Fibroblast of skin of left biceps (primary cell): ENCODE data around the gene FCSK.

Source experiments
- DNase-seq, 2 experiments: peaks; one replicate each; pipeline ENCODE4 v3.0.0-alpha.2; 2013; ENCODE audit warnings: low read depth in 2 of 2

FCSK gene

DNA sequence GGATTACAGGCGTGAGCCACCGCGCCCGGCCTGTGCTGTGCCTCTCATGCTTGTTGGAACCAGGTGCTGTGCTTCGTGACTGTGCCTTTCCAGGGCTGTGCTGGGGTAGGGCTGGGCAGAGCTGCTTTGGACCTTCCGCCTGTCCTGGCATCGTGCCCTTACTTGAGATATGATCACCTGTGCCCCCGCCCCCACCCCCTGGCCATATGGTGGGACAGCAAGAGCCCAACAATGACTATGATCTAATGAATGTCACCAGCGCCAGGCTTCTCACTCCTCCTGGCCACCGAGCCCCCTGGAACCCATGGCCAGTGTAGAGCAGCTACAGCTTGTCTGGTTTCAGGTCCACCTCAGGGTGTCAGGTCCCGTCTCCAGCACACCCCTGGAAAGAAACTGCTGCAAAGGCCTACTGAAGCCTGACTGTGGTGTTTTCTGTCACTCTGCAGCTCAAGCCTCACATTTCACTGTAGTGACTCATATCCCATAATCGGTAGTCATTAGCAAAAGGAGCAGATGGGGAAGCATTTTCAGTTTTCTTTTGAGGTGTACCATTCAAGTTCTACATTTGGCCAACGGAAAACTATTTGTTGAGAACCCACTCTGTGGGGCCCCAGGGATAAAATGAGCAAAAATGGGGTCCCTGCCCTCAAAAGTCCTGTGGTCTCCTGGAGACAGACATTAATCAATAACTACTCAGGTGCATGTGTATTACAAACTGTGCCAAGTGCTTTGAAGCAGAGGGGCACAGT is 22.1 kb downstream of the FCSK start:
- peak; percentile 36 to 47 for DNase-seq

DNA sequence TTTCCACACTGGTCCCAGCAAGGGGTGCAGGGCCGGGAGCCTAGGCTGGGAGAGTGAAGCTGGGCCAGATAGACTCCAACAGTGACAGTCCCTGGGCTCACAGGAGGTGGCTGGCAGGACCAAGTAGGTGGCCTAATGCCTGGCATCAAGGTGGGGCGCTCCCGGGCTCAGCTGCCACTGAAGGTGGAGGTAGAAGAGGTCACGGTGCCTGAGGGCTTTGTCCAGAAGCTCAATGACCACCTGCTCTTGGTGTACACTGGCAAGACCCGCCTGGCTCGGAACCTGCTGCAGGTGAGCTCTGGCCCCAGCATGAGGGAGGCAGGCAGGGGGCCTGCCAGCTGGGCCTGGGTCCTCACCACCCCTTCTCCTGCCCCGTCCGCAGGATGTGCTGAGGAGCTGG is 23.8 kb downstream of the FCSK start:
- DNase-seq = no peak

DNA sequence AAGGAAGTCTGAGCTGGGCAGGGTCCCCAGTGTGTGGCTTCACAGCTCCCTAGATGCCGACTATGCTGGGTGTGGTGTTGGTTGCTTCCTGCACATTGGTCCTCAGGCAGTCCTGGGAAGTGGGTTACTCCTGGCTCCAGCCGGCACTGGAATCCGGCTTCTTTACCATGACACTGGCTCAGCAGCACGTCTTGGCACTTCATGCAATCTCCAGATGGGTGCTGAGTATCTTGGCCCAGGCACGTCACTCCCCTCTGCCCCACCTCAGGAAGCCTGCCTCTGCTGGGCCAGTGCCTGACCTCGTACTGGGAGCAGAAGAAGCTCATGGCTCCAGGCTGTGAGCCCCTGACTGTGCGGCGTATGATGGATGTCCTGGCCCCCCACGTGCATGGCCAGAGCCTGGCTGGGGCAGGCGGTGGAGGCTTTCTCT is 24.5 kb downstream of the FCSK start:
- DNase-seq = no peak

DNA sequence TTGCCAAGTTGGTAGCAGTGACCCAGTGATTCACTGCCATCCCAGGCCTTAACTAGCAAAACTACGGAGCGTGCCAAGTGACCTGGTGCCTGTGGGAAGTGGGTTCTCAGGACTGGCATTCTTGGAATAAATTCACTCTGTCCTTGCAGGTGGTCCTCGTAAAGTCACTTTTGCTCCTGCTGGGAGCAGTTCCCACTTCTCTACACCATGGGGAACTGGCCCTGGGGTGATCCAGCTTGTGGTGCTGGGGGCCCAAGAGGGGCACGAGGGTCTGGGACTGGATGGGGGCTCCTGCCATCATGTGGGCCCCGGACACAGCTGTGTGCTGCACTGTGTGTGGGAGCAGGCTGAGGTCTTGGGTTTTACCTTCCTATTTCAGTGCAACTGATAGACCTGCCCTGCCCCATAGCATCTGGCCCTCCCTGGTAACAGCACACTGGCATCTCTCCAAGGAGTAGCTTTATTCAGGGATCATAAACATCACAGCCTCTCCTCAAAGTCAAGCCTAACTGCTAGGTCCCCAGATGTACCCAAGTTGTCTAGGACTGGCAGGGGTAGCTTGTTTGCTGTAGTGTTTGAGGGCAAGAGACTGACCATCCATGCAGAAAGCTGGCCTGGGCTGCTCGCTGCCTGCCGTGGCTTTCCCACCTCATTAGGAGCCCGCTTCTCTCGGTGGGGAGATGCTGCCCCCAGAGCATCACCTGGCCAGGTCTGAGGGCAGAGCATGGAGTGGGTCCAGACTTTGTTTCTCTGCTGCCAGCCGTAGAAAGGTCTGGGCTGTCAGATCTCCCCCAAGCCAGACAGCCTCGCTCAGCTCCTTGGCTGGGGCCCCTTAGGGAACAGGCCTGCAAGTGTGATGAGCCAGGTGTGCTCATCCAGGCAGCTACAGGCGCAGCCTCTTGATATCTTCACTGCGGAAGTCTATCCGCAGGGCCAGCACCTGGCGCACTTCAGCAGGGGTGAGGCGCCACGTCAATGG is 26.0 kb downstream of the FCSK start:
- no peak for DNase-seq

DNA sequence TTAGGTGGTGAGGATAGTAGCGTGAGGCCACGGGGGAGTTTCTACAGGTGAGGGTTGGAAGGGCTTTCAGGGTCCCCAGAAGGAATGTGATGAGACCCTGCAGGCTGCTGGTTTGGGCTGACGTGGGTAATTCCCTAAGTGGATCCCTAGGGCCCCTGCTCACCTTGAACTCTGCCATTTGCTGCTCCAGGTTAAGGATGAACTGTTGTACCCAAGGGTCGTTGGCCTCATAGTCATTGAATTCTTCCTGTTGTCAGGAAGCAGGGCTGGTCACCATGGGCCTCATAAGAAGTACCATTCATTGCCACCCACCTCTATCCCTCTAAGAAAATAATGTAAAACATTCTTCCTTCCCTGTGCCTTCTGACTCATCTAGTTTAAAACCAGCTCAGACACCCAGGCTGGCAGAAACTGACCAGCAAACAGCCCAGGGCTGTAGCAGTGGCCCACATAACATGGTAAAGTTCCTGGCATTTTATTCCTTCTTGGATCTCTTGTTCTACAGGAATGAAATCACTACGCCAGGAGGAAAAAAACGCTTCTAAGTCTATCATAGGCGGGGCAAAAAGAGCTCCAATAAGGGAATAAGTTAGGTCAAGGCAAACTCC is 27.6 kb downstream of the FCSK start:
- no peak for DNase-seq

DNA sequence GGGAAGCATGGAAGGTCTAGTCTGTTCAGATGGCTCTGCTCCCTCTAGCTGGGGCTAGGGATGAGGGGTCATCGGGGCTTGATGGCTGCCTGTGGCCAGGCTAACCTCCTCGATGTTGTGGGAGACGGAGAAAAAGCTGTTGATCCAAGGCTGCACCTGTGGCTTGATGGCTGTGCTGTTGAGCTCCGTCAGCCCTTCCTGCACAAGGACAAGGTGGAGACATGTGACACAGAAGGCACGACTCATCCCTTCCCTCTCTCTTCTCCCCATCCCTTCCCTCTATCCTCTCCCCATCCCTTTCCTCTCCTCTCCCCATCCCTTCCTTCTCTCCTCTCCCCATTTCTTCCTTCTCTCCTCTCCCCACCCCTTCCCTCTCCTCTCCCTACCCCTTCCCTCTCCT is 28.2 kb downstream of the FCSK start:
- no peak for DNase-seq

DNA sequence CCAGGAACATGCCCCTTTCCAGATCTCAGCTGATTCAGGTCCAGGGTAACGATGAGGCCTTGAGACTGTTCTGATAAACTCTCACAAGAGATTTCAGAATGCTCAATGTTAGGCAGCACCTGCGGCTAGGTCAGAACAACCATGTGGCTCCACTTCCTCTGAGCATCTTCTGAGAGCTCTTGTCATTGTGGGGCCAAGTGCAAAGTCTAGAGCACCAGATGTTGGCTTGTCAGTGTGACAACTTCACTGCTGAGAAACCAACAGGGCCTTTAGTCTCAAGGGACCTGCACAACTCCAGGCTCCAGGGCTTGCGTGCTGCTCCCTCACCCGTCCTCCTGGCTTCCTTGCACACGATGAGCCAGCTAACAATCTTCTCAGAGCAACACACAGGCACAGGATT is 29.0 kb downstream of the FCSK start:
- no peak for DNase-seq

DNA sequence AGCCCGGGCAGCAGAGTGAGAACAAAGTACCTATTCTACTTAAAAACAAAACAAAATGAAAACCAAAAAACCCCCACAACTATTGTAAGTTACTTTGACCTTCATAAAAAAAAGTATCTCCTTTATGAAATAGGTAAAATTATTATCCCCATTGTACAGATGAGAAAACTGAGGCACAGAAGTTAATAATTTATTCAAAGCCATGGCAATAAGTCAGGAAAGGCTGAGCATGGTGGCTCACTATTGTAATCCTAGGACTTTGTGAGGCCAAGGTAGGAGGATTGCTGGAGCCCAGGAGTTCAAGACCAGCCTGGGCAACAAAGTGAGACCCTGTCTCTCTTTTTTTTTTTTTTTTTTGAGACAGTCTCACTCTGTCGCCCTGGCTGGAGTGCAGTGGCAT is 30.5 kb downstream of the FCSK start:
- no peak for DNase-seq

DNA sequence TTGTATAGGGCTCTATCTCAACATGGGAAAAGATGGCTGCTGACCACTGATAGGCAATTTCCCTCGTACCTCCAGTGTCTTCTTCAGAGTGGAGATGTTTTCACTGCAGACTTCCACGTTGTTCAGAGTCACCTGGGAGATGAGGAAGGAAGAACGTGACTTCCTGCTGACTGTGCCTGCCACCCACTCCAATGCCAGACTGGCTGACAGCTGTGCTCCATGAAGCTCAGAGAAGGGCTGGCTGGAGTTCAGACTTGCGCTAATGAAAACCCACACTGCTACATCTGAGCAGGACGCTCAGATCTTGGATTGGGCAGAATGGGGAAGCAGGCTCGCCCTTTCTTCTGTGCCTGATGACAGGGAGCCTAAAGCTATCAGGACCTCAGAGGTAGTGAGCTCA is 35.9 kb downstream of the FCSK start:
- DNase-seq = no peak

DNA sequence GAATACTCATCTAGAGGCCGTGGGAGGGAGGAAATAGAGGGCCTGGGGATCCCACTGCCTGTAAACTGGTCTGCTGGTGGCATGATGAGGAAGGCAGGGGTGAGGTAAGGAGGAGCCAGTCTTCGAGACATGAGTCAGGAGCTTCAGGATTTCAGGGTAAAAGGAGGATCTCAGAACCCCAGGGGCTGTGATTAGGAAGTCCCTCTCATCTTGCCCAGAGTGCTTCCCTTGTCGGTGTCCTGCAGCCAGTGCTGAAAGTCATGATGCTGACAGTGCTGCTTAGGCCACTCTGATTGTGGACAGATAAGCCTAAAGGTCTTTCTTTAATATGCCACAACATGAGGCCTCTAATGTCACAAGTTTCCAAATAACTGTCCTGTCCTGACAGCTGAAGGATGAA is 39.4 kb downstream of the FCSK start:
- no peak for DNase-seq

DNA sequence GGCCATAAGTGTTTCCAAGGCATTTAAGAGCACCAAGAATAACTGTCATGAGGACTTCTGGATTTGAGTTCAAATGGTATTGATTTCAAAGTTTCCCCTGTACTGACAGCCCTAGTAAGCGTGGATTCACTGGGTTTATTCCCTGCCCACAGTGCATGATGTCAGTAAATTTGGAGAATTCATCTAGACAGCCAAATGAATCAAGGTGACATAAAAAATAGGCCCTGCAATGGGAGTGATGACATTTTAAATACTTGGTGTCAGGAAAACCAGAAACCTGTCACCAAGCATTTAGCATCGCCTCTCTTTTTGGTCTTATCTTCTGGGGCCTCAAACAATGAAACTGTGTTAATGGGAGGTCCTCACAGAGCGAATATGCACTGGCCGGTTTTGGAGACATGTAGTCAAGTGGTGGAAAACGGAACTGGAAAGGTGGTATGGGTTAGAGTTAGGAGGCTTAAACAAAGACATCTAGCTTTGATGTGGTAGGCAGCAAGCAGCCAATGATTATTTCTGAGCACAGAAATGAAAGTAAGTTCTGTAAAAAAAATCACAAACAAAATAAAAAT is 39.9 kb downstream of the FCSK start:
- DNase-seq = no peak

DNA sequence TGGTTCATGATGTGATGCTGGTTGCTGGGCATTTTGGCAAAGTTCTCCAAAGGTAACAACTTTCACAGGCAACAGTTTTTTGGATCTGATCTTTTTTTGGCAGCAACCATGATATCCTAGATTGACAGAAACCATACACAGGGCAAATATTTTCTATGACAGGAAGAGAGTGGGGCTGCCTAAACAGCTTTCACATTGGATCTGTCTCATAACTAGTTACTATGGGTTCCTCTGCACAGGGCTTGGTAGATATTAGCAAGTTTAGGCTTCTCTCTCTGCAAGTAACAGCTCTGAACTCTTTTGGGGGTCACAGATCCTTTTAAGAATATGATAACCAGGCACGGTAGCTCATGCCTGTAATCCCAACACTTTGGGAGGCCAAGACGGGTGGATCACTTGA is 40.4 kb downstream of the FCSK start:
- DNase-seq = no peak

DNA sequence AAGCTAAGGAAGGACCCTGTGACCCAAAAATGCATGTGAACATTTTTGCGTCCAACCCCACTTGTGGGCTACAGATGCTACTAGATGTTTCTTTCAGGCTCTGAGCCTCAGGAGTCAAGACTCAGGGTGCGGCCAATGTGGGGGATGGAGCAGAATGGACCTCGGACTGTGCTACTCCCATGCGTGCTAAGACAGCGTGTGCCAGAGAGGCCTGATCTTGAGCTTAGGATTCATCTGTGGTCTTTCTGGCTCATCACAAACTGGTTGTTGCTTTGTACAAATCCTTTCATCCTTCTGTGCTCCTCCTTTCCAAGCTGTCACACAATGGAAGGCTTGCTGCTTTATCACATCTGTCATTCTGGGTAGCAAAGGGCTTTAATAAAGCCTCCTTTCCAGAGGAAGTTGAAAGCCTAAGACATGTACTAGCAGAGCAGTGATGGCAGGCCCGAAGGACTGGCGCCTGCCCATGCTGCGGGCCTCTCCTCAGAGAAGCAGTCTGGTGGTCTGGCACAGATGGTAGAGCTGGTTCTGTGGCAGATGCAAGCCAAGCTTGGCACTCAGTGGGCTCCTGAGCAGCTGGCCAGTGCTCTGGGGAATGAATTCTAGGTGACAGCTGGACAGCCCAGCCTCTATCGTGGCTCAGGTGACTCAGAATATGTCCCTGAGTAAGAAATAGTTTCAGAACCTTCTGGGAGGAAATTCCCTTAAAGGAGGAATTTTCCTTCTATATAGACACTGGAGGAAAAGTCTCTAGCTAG is 41.2 kb downstream of the FCSK start:
- DNase-seq = no peak

DNA sequence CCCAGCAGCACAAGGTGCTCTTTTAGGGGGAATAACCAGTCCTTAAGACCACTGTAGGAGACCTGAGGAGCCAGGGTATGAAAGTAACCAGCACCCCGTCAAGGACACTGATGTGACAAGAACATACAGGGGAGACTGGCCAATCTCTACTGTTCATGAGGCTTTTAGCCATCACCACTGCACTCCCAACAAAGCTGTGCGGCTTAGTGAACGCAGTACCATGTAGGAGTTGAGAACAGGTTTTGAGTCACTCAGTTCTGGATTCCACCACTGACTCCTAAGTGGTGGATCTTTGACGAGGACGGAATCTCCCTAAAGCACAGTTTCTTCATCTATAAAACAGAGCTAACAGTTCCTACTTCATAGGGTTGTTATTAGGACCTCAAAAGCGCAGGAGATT is 42.1 kb downstream of the FCSK start:
- no peak for DNase-seq

DNA sequence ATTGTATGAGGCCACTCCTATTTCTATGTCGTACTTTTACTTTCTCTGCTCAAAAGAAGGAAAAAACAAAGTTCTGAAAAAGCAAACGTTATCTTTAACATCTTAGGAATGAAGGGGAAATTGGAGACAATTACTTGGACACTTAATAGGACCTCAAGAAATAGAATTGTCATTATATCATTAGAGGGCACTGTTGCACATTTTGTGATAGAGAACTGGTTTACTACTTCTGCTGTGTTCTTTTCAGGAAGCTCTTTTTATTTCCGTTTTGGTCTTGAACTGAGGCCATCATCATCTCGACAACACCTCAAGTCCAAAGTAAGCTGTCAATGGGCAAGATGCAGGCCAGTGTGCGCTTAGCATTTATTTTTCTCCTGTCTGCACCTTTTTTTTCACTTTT is 54.4 kb downstream of the FCSK start:
- DNase-seq = no peak

DNA sequence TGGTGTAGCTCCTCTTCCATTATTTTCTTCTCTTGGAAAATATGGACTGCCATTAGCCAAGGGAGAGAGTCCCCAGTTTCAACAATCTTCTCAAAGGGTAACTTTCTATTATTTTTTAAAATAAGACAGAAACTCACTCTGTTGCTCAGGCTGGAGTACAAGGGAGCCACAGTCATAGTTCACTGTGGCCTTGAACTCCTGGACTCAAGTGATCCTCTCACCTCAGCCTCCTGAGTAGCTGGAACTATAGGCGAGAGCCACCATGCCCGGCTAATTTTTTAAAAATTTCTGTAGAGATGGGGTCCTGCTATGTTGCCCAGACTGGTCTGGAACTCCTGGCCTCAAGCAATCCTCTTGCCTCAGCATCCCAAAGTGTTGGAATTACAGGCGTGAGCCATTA is 55.8 kb downstream of the FCSK start:
- DNase-seq = no peak

DNA sequence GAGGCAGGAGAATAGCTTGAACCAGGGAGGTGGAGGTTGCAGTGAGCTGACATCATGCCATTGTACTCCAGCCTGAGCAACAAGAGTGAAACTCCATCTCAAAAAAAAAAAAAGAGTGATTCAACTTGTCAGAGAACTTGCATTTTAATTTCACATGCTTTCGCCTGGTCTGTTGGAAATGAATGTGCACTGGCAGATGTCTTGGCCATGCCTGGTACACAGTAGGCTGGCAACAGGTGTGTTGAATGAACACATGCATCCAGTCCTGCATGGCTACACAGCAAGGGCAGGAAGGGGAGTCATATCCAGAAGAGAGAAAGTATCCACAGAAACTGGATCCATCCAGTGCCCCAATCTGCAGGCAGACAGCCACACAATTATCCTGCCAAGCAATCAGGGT is 57.4 kb downstream of the FCSK start:
- DNase-seq = no peak

DNA sequence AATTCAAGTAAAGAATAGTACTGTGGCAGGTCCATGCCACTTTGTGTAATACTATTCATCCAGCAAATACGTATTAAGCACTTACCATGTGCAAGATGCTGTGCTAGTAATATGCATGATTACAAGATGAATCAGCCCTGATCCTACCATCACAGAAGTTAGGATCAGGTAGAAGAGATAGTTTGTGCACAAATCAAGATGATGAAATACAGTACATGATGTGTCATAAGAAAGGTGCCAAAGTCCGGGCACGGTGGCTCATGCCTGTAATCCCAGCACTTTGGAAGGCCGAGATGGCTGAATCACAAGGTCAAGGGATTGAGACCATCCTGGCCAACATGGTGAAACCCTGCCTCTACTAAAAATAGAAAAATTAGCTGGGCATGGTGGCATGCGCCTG is 58.1 kb downstream of the FCSK start:
- DNase-seq = no peak

DNA sequence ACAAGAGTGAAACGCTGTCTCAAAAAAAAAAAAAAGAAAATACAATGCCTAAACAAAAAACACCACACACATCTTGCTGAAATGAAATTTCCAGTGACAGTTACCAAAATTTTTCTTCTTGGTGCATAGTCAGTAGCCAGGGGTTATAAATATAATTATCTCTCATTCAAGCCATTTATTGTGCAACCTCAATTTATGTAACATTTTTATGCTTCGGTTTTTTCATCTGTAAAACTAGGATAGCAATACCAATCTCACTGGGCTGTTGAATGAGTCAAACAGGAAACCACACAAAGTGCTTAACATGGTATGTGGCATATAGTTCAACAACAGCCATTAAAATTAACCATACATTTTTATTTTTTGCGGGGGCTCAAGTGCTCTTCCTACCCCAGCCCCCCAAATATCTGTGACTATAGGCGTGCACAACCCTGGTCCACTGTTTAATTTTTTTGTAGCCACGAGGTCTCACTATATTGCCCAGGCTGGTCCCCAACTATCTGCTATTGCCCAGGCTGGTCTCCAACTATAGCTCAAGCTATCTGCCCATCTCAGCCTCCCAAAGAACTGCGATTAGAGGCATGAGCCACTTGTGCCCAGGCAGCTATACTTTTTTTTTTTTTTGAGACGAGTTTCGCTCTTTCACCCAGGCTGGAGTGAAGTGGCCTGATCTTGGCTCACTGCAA is 66.4 kb downstream of the FCSK start:
- peak; percentile 36 to 40 for DNase-seq

DNA sequence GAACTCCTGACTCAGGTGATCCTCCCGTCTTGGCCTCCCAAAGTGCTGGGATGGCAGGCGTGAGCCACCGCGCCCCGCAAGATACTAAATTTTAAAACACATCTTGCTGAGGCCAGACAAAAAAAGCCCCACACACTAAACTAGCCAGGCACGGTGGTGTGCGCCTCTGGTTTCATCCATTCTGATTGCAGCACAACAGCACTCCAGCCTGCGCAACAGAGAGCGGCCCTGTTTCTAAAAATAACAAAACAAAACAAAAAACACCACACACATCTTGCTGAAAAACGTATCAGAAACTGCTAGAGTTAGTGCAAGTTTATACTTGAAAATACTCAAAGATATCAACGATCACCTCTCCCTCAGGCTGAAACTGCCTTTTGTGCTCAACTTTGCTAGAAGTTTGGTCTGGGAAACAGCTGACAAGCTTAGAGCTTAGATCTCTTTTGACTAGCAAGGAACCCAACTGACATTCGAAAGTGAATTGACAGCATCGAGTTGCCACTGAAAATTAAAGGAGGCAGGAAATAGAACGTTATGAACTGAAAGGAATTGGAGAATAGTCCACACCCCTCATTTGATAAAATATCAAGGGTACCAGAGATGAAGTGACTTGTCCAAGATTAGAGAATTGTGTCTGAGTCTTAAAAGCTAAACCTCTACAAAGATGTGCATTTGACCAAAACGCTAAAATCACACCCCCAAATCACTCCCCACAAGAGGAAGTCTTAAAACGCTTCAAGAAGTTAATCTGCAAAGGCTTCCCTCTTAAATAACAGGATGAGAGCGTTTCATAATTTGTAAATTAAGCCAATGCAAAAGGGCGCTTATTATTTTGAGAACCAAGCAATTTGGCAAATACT is 68.1 kb downstream of the FCSK start:
- no peak for DNase-seq
